GM18499 (cell line): ENCODE data around the gene ZMIZ1.

Experiments used
- ATAC-seq: cut with Tn5 transposase; IDR thresholded peaks from one replicate; pipeline ENCODE4 v1.9.1; 2021; ENCODE audit warnings: moderate number of reproducible peaks; ENCODE audit not compliant: insufficient read depth, unreplicated experiment

The ZMIZ1 gene, protein sequence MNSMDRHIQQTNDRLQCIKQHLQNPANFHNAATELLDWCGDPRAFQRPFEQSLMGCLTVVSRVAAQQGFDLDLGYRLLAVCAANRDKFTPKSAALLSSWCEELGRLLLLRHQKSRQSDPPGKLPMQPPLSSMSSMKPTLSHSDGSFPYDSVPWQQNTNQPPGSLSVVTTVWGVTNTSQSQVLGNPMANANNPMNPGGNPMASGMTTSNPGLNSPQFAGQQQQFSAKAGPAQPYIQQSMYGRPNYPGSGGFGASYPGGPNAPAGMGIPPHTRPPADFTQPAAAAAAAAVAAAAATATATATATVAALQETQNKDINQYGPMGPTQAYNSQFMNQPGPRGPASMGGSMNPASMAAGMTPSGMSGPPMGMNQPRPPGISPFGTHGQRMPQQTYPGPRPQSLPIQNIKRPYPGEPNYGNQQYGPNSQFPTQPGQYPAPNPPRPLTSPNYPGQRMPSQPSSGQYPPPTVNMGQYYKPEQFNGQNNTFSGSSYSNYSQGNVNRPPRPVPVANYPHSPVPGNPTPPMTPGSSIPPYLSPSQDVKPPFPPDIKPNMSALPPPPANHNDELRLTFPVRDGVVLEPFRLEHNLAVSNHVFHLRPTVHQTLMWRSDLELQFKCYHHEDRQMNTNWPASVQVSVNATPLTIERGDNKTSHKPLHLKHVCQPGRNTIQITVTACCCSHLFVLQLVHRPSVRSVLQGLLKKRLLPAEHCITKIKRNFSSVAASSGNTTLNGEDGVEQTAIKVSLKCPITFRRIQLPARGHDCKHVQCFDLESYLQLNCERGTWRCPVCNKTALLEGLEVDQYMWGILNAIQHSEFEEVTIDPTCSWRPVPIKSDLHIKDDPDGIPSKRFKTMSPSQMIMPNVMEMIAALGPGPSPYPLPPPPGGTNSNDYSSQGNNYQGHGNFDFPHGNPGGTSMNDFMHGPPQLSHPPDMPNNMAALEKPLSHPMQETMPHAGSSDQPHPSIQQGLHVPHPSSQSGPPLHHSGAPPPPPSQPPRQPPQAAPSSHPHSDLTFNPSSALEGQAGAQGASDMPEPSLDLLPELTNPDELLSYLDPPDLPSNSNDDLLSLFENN

DNA sequence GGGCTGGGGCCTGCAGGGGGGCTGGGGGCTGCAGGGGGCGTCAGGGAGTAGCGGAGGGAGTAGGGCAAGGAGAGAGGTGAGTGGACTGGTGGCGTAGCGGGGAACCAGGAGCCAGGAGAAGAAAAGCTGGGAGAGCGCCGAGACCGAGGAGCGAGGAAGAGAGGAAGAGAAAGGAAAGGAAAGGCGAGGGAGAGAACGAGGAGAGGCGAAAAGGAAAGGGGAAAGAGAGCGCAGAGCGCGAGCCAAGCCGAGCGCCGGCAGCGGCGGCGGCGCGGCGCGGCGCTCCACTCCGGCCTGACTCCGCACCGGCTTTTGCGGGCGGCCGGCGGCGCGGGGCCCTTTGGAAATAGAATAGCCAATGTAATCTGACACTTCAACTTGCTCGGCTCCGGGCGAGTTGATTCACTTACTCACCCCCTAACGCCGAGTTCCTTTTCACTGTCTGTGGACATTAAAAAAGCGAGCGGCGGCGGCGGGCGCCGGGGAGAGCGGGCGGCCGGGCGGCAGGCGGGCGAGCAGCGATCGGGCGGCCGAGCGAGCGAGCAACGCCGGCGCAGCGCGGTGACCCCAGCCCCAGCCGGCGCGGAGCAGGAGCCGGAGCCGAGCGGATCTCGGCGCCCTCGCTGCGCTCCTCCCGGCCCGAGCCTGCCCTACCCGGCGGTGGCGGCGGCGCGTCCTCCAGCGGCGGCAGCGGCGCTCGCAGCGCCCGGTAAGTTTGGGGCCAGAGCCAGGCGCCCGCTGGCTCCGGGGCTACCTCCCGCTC, at the start of gene ZMIZ1:
TSS of gene ZMIZ1 (plus strand) at position 405 of the 763 bp plus-strand sequence. CDS start 132,667 bp downstream, outside the sequence.
- ATAC-seq = peak; percentile 58

DNA sequence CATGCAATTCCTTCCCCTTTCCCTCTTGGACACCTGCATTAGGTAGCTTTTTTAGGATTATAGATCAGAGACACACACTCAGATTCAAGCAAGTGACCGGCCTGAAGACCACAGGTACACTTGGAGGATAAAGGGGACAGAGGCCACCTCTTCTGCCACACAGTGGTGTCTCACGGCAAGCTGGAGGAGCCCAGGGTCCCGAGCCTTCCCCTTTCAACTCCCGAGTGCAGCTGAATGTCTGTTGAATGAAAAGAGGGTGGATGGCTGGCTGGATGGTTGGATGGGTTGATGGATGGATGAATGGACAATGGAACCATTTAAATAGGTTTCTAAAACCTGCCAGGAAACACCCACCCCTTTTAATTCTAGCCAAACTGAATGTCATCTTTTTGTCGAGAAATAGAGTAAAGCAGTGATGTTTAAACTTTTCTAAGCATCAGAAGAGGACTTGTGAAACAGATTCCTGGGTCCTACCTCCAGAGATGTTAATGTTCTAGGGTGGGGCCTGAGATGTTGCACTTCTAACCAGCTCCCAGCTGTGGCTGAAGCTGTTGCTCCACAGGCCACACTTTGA, 49.2 kb upstream of the ZMIZ1 start:
- no peak for ATAC-seq

DNA sequence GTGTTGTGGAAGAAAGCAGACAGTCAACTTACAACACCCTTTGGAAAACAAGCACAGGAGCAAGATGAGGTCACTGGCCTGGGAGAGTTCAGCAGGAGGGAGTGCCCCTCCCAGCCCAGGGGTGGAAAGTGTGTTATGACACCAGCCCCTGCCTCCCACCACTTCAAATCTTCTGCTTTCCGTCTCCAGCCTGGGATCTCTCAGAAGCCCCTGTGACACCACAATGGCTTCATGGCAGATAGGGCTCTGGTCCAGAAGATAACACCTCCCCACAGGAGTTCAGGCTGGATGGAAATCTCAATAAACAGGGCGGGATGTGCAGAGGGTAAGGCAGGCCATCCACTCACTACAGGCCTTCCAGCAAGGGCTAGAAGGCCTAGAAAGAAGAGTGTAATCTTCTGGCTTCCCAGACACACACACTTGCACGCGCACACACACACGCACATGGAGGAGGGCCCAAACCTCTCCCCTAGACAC, 48.7 kb upstream of the ZMIZ1 start:
- no peak for ATAC-seq

DNA sequence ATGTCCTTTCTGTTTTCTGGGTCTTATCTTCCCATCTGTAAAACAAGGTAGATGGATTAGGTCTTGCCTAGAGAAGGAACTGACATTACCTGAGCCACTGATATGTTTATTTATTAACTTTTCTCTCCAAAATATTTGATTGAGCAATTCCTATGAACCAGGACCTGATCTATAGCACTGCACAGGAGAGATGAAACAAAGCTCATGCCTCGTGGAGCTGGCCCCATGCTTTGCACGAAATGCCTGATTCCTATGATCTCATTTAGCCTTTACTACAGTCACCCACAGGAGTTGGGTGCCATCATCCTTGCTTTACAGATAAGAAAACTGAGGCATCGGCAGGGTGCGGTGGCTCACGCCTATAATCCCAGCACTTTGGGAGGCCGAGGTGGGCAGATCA, 48.2 kb upstream of the ZMIZ1 start:
- no peak for ATAC-seq

DNA sequence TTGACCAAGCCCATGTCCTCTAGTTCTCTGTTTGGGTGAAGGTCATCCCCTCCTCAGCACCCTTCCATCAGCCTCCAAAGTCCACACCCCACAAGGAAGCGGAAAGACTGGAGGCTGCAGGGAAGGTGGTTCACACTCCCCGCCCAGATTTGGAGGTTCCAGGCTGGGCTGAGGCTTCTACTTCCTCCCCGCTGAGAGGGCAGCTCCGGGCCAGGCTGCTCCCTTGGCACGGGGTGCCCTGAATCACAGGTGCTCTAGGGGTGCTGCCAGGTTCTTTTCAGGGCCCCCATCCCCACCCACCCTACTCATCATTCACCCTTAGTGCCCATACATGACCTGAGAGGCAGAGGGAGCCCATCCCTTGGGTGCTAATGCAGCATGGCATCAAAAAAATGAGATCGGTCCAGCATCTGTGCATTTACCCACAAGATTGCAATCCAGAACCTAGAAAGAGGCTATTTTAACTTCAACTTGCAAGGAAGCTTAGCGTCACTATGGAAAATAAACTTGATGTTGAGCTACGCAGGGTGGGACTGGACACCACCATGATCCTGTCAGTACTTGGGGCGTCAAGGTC, 47.3 kb upstream of the ZMIZ1 start:
- no peak for ATAC-seq

DNA sequence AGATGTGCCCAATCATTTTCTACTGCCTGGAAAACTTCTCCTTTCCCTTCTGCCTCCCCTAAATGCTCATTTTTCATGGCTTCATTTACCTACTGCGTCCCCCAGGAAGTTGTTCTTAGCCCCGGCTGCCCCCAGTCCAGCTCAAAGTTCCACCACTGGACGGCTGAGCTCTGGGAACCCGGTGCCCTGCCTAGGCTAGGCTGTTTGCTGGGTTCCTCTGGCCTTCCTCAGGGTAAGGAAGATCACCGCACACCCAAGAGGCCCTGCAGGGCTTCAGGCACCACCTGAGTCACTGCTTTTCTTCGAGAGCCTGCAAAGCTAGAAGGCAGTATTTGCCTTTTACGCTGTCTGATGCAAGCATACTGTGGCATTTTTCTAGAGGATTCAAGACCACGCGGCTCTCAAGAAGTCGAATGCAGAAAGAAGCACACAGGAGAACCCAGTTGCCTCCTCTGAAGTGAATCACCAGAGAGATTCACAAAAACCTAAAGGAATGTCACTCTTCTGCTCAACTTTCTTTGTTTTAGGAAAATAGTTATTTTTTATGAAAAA, 46.7 kb upstream of the ZMIZ1 start:
- ATAC-seq = no peak

DNA sequence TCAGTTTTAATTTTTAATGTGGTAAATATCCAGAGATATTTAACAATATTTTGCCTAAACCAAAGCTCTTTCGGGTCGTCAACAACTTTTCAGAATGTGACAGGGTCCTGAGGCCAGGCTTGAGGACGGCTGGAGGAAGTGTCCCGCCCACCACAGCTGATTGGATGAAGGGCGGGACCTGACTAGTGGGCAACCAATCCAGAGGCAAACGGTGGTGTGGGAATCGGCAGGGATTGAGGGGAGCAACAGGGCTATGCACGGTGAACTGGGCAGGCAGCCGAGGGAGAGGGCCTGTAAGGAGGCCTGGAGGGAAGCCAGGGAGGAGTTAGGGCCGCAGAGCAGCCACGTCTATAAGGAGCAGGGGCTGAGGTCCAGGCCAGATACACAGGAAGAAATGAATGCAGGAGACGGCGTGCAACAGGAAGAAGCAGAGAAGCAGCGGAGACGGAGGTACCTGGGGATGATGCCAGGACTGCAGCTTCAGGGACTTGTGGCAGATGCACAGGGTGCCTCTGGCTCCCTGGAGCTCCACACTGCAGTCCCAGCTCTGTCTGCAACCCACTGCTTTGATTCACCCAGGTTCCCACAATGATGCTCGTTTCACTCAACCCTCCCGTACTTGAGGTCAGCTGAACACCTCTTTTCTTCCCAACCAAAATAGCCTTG, 46.1 kb upstream of the ZMIZ1 start:
- ATAC-seq = no peak

DNA sequence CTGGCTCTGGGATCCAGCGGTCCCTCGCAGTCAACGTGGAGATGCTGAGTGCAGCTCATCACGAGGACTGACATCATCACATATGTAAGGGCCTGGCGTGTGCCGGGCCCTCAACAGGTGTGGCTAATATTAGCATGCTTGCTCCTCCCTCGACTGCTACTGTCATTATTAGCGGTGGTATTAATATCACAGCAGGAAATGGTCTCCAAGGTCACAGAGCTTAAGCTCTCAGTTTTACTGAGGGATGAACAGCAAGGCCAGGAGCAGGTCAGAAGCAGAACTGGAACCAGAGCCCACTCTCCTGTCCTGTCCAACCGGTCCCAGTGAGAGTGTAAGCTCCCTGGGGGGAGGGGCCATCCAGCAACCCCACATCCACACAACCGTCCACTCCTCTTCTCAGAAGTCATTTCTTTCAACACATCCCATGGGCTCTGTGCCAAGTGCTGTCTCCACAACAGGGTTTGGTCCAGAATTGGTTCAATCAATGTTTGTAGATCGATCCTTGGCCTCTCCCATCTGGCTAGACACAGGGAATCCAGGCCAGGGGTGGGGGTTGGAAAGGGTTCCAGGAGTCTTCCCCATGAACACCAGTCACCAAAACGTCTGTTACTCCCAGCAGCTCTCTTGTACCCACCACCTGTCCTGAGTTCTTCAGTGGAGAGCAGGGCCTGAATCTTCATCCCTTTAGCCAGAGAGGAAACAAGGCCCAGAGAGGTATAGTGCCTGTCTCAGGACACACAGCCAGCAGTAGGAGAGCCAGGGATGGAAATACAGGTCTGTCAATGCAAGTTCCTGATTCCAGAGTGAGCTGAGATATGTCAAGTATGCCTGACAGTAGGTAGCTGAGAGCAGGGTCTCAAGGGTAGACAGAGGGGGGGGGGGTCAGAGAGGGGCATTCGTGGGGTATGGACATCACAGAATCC, 45.3 kb upstream of the ZMIZ1 start:
- ATAC-seq = peak; percentile 60

DNA sequence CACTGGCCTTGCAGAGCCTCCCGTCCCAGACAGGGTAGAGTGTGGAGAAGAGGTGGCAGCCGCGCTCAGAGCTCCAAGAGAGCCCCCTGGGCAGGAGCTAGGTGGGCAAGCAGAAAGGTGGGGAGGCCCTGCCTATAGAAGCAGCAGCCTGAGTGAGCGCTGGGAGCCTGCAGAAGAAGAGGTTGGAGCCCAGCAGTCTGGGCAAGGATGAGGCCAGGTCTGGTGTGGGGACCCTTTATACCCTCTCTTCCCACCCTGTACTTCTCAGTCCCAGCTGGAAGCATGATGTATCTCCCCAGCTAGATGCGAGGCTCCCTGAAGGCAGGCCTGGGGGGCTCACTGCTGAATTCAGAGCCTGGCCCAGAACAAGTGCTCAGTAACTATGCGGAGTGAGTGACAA, 44.5 kb upstream of the ZMIZ1 start:
- no peak for ATAC-seq

DNA sequence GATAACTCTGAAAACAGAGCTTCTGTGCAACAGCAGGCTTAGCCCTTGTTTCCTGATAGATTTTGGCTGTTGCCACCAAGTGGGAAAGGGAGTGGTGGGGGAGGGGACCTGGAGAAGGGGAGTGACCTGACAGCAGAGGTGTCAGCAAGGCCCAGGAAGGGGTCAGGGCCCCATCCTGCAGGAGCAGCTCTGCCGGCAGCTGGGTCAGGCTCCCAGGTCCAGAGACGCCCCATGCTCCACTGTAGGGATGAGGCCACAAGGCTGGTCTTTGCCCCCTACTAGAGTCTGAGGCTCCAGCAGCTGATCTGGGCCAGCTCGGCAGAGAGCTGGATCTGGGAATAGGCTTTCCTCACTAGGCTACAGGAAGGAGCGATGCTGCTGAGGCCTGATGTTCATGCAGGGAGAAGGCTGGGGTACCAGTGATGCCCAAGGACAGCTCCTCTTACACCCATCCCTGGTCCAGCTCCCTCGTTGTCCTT, 44.0 kb upstream of the ZMIZ1 start:
- no peak for ATAC-seq

DNA sequence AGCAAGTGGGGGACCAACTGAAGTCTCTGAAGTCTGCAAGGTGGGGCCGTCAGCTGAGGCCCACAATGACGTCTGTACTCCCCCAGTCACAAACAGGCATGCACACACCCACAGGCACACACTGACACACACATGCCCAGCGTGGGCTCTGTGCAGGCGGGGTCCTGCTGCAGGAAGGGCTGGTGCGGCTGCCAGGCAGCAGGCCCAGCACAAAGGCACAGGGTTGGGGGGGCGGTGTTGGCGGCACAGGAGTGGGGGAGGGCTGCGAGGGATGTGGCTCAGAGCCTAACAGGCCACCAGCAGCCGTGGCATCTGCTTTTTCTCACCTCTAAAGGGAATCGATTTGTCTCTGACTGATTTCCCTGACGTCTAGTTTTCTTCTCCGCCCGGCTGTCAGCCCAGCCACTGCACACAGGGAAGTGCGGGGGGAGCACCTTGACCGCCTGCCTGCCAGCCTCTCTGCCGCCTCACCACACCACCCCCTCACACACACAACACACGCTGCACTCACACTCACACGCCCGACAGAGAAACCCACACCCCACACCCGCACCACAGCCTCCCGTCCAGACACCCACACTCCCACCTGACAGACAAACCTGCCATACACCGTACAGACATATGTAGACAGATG, 43.5 kb upstream of the ZMIZ1 start:
- no peak for ATAC-seq

DNA sequence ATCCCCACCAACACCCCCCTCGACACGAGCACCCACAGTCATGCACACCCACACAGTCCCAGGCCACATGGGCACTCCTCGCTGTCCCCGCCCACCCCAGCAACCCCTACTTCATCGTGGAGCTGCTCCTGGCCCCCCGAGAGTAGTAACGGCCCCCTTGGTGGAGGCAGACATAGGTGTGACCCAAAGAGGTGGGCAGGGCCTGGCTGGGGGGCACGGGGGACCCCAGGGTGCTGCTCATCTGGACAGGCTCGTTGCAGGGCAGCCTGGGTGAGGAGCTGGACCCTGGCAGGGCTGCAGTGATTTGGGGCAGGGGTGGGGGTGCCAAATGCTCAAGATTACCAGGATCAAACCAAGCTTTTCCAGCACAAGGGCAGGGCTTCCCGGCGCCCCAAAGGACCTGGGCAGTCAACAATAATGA, 42.4 kb upstream of the ZMIZ1 start:
- ATAC-seq = no peak

DNA sequence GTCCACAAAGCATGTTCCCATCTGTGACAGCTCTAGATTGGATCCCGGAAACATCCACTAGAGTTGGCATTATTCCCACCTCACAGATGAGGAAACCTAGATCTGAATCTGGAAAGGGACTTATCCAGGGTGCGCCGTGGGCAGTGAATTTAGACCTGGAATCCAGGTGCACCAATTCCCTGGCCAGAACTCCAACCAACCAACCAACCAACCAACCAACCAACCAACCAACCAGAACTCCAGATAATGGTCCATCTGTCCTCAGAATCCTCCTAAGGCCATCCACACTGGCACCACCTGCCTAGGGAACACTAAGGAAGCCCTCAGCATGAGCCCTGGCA, 42.0 kb upstream of the ZMIZ1 start:
- ATAC-seq = no peak

DNA sequence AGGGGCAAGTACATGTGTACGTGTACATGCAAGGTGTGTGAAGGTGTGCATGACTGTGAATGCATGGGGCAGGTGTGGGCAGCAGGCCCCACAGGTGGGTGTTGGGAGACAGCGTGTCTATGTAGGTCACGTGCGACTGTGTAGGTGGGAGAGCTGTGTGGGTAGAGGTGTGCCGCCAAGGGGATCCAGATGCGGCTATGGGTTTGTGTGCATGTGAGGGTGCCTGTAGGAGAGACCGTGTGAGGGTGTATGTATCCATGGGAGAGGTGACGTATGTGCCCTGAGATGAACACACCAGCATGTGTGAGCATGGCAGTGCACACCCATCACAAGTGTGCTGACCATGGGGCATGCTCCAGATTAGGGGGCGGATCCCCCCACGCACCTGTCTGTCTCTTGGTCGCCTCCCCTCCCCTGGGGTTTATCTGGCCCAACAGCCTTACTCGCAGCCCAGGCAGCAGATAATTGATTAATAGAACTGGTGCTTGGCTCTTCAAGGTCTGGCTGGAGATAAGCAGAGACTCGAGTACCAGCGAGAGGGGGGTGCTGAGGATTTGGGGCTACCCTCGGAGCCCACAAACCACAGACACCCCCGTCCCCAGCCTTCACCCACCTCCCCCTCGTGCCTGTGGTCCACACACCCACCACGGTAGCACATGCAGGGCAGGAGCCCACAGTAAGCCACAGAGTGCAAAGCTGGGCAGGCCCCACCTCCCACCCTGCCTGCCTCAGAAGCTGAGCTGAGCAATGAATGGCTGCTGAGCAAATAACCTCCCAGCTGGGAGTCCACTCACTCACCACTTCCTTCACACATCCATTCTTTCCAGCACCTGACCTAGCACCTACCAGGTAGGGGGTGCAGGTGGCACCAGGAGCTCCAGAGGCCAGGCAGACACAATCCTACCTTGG, 41.4 kb upstream of the ZMIZ1 start:
- no peak for ATAC-seq

DNA sequence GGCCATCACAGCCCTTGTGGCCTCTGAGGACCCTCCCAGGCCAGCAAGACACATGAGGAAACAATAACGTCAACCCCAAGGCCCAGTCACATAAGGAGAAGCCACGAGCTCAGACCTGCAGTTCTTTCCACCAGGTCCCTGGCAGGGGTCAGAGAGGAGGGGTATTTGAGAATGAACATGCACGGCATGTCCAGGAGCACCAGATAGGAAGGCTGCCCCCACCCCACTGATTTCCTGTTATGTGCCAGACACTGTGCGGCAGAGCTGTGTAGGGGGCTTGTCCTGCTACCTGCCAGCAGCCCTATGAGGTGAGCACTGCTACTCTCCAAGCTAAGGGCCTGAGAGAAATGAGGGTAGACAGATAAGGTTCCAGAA, 40.7 kb upstream of the ZMIZ1 start:
- ATAC-seq = no peak

DNA sequence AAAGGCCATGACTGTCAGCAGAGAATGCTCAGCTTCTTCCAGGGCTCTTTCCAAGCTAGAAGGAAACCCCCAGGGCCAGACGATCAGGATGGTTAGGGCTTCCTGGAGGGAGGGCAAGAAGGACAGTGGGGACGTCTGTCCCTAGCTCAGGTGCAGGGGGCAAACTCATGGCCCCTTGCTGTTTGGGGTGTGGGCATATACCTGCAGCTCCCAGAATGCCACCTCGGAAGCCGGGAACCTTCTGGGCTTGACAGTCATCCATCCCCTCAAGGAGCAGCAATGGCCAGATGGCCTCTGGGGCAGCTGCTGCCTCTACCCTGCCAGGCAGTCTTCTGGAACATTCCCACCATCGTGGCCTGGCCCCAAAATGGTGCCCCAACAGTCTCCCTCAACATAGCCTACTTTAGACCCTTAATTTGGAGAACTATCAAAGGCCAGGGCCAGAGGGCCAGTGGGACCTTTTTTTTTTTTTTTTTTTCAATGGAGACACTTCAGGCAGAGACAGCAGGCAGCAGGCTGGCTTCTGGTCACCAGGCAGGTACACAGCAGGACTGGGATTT, 40.2 kb upstream of the ZMIZ1 start:
- no peak for ATAC-seq
